OCI-M1 (cell line): ENCODE results near the gene TMEM59.
"Not testable (repeated sequence)": the region's sequence is repeated elsewhere in the genome, so short reads cannot be mapped to it uniquely, and the experiment has no call there.

ENCODE experiments used
- DNase-seq: peaks from one replicate; lab custom pipeline; 2025; lab: John Stamatoyannopoulos, UW

TMEM59 gene

DNA sequence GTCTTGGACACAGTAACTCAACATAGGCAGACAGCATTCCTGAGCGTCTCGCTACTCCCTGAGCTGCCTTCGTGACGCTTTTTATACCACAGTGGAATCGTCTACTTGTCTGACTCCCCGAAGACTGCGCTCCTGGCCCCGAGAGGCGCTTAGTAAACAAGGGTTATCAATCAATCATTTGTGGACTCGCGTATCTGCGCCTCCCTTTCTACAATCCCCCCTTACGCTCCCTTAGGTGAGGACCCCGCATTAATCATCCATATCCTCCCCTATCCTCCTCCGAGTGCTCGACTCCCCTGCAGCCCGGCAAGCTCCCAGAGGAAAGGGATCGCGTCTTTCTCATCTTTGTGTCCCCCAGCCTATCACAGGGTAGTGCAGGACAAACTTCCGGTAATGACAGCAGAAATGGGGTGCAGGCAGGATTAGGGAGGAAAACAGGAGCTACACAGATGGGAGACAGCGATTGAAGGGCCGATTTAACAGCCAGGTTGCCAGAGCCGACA is 522 bp downstream of the TMEM59 start:
- DNase-seq: peak; percentile 68

DNA sequence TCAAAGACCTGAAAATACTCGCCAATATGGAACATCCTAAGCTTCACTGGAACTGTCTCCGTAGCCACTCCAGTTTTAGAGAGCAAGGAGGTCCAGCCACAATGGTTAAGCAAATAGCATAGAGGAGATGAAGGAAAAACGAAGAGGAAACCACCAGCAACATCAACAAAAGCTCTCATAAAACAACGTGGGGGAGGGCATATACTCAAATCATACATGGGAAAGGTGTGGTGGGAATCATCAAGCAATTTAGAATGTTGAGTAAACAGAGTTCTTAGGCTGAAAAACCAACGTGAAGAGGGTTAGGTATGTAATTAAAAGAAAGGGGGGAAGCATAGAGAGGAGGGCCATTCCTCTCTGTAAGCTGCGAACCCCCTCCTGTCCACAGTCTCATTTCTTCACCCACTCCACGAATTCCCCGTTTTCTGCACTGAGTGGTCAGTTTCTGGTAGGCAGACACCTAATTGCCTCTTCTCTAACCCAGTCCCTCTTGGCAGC is 1.0 kb downstream of the TMEM59 start:
- peak; percentile 48 for DNase-seq

DNA sequence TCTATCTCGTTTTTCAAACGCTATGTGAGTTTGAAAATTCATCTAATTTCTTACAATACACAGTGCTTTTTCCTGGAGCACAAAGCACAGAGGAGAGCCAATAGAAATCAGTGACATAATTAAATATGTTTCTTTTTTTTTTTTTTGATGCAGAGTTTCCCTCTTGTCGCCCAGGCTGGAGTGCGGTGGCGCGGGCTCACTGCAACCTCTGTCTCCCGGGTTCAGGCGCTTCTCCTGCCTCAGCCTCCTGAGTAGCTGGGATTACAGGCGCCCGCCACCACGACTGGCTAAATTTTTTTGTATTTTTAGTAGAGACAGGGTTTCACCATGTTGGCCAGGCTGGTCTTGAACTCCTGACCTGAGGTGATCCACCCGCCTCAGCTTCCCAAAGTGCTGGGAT is 2.6 kb downstream of the TMEM59 start:
- DNase-seq: not testable (repeated sequence)

DNA sequence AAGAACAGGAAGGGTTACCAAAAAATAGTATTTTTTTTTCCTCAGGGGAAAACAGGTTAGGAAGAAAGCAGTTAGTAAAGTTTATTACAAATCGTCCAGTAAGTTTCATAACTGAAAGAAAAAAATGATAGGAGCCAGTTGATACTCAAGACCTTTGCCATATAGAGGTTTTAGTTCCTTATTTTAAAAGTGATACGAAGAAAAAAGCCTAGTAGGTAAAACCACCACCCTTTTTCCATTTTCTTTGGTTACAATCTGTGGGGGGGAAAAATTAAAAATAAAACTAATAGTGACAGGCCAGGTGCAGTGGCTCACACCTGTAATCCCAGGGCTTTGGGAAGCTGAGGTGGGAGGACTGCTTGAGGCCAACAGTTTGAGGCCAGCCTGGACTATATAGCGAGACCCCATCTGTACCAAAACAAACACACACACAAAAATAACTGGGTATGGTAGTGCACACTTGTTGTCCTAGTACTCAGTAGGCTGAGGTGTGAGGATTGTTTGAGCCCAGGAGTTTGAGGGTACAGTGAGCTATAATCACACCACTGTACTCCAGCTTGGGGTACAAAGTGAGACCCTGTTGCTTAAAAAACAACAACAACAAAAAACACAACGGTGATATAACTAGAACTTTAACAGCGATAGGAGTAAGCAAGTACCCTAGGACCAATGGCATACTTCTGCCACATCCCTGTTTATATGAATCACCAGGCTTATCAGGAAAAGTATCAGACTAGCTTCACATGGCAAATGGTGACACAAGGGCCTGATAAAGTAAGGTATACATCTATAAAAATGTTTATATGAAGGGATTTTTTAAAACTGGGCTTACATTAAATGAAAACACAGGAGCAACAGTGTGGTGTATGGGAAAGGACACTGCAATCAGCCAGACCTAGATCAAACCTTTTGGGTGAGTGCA is 5.4 kb downstream of the TMEM59 start:
- peak; percentile 49 for DNase-seq

DNA sequence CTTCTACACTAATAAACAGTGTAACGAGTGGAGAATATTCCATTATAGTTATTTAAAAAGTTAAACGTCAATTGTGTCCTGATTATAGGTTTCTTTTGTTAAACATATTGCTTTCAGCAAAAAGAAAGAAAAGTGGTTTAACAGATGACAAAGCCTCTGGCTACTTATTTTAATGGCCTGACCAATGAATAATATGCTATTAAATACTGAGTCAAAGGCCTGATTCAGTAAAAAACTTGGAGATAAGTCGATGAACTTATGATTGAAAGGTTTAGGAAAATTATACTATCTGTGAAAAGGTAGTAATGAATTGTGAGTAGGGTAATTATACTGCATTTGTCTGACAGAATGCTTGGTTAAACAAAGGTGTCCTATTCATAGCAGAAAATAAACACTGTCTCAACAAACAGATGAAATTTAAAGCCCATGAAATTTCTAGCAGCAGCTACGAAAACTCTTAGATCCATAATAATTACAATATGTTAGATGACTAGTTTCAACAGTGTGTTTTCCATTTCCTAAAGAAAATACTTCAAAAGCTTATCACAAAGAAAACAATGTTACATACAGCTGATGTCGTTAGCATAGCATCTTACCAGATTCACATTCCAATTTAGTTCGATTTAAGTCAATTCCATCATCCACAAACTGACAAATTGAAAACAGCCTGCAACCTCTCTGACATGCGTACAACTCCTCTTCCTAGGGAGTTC is 6.2 kb downstream of the TMEM59 start:
- DNase-seq: peak; percentile 49

DNA sequence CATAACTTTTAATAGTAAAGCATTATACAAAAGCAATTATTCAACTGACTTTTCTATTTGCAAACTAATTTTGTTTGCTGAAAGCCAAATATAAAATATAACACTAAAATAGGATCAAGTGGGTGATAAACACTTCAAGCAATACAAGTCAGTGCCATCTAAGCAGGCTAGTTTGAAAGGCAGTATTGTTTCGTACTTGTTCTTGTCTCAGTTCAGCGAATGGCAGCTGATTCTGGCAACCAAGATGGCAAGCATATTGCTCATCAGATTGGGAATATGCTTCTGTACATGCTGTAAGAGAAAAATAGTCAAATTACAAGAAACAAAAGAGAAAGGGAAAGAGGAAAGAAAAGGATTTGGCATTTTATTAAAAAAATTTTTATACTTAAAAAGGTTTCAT is 7.5 kb downstream of the TMEM59 start:
- no peak for DNase-seq

DNA sequence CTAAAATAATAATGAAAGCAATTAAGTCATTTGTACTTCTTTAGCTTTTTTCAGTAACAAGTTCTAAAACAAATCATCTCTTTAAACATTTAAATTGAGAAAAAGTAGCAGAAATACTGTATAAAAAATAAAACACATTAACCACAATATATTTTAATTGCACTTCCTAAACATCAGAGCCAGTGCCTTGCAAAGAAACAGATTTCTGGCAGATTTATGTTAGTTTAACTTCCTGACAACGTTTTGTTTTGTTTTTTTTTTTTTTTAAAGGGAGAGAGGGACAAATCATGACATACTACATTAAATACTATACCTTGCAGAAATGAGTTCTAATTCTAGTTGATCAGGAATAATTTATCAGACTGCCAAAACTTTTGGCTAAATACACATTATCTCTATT is 11.2 kb downstream of the TMEM59 start:
- DNase-seq: no peak

DNA sequence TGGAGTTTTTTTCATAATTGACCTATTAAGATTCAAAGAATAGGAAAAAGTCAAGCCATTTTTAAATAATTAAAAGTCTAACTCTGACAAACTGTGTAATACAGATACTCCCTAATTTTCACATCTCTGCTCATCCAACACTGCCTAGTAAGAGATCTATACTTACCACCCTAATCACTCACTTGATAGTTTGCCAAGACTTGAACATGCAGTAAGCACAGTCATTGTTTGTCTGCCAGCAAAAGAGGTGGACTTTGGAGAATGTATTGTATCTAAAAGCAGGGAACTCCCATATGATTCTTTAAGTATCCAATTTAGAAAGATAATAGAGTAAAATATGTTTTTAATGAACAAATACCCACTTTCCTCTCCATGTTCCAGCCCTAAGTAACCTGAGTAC is 15.5 kb downstream of the TMEM59 start:
- no peak for DNase-seq

DNA sequence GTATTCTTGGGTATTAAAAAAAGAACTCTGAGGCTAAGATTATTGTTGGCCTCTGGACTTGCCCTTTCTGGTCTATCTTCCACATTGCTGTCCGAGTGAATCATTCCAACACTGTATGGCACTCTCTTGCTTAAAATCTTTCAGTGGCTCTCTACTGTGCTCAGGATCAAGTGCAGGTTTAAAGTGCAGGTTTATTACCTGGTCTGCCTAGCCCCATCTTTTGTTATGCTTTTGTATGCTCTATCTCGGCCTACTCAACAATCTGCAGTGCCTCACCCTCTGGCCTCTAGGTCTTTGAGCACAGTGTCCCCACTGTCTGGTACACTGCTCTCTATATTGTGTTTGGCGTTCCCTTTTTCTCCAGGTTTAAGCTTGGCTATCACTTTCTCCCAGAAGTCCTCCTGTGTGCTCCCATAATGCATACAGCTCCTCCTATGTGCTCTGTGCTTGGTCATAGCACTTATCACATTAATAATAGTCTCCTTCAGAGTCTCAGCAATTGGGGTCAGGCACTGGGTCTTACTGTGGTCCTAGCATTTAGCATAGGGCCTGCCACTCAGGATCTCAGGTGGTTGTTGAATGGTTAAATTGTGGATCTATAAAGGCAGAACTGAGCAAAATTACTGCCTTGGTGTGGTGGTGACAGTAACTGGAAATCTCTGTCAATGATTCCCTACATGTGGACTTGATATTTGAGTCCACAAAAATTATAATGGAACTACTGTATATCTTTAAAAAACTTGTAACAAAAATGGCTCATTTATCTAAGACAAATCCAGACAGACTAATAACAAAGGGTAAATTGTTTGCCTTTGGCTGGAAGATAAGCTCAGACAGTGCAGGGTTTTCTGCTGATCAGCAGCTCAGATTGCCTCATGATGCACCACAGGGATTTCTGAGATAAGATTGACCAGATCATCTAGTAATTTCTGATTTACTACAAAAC is 24.4 kb downstream of the TMEM59 start:
- DNase-seq: no peak

DNA sequence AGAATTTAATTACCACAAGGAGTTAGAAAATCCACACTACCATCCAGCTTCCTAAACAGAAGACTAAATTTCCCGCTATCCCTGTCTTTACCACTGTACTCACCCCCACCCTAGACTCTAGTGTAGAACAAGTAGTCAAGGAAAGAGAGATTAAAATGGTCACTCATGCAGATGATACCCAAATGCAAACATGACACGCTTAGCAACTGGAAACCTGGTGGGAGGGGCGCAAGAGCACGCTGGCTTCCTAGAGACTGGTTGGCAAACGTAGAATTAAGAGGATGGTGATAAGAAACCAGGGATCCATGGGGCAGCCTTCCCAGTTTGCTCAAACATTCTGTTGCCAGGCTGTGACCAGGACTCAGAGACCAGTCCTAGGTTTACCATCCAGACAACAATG is 25.2 kb downstream of the TMEM59 start:
- no peak for DNase-seq

DNA sequence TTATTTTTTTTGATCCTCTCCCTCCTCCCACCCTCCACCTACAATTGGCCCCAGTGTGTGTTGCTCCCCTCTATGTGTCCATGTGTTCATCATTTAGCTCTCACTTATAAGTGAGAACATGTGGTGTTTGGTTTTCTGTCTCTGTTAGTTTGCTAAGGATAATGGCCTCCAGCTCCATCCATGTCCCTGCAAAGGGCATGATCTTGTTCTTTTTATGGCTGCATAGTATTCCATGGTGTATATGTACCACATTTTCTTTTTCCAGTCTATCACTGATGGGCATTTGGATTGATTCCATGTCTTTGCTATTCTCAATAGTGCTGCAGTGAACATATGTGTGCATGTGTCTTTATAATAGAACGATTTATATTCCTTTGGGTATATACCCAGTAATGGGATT is 28.2 kb downstream of the TMEM59 start:
- DNase-seq: not testable (repeated sequence)

DNA sequence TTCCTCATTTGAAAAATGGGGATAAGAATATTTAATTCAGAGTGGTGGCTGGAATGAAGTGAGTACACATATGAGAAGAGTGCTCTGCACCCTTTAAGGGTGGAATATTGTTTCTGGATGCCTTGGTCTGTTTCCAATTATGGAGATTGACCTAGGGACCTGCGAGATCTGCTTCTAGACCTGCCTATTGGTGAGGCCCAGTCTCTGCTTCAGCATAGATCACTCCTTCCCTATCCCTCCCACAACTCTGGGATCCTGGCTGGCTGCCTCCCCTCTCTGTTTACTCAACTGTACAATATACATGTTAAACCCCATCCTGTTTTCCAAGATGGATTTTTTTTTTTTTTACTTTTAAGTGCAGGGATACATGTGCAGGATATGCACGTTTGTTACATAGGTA is 28.6 kb downstream of the TMEM59 start:
- no peak for DNase-seq

DNA sequence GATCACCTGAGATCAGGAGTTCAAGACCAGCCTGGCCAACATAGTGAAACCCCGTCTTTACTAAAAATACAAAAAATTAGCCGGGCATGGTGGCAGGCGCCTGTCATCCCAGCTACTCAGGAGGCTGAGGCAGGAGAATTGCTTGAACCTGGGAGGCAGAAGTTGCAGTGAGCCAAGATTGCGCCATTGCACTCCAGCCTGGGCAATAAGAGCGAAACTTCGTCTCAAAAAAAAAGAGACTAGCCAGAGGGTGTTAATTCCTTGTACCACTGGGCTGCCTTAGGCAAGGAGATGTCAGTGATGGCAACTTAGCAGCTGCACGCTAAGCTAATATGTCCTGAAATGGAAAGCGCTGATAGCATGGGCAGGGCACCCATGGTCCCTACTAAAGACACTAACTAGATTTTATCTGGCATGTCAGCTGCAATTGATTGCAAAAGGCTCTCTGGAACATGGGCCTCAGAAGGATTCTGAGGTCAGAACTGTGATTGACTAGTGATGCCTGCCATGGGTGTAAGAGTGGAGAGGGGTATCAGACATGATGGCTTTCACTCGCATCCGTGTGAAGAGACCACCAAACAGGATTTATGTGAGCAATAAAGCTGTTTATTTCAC is 33.3 kb downstream of the TMEM59 start:
- not testable (repeated sequence) for DNase-seq

DNA sequence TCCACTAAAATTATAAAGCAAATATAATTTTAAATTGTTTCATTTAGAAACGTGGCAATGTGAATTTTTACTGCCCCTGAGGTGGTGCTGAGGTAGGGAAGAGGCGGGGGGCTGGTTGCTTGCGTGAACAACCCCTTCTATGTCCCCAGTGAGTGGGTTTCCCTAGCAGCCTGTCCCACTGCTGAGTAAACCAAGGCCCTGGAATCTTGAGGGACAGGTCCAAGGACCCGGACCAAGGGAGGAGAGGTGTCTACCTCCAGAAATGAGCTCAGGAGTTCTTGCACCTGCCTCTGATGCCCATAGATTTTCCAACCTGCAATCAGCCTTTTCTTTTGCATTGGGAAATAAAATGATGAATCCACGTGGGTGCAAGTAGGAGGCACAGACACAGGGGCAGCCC is 34.4 kb downstream of the TMEM59 start:
- no peak for DNase-seq

DNA sequence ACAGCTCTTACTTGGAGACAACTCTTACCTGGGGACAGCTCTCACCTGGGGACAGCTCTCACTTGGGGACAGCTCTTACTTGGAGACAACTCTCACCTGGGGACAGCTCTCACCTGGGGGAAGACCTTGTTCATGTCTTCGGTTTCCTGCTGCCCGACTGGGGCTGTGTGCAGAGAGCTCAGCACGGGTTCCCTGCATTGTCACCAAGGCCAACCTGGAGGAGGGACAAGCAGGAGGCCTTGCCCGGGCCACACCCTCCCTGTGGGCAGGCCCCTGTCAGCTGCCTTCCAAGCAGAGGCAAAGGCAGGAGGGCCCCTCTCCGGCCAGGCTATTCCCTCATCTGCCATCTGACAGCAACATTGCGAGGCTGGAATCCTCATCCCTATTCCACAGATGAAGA is 35.0 kb downstream of the TMEM59 start, which contains the start of gene LDLRAD1:
LDLRAD1 (minus strand) TSS at position 208 of the 400 bp plus-strand sequence; CDS start at position 134, 74 bp downstream.
- DNase-seq: no peak

DNA sequence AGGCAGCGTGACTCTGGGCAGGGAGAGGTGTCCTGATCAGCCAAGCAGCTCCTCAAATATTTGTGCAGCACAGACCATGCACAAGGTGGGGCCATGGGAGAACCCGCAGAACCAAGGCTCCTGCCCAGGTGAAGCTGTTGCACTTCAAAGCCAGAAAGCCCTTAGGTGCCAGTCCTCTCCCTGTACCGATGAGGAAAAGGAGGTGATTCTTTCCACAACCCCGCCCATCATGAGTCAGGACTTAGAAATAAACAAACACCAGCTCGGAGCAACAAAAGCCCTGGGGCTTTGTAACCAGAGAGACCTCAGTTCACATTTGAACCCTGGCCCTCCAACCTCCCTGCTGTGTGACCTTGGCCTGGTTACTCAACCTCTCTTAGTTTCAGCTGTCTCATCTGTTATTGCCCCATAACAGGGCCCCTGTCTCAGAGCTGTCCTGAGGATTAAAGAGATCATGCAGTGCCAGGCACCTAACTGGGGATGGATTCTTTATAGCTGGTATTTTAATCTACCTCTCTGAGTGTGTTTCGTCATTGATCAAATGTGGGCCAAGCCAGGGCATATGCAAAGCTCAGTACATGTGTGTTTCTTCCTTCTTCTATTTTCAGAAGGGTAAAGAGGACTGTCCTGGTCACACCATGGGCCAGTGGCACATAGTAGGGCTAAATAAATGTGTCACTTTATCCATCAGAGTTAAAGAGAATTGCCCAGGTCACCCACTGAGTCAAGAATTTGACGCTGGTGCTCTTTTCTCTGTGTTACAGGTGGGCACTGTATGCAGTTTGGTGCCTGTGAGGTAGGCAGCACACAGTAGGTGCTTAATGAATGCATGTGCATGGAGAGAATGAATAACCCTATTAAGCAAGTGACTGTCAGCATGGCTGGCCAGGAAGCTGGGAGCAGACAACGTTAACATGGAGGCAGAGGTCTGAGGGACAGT is 36.4 kb downstream of the TMEM59 start:
- no peak for DNase-seq

DNA sequence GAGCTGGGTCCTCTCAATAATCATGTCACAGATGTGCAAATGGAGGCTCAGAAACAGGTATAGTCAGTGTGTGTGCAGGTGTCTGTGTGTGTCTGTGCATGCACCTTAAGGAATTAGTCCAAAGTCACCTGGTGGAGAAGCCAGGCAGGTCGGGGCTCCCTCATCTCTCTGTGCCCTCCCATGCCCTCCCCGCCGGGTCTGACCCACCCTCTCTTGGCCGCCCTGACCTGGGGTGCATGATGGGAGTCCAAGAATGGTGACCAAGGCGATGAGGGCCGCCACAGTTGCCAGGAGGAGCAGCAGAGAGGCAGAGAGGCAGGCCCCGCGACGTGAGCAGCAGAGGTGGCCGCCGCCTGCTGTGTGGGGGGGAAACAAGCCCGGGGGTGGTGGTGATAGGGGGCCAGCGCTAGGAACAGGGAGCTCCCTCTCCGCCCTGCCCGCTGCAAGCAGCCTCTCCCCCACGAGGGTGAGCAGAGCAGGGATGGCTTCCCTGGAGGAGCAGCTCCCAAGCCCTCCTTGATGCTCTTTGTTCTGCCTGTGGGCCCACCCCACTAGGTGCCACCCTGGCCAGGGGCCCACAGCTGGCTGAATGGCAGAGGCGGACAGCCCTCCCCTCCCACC is 38.9 kb downstream of the TMEM59 start:
- no peak for DNase-seq

DNA sequence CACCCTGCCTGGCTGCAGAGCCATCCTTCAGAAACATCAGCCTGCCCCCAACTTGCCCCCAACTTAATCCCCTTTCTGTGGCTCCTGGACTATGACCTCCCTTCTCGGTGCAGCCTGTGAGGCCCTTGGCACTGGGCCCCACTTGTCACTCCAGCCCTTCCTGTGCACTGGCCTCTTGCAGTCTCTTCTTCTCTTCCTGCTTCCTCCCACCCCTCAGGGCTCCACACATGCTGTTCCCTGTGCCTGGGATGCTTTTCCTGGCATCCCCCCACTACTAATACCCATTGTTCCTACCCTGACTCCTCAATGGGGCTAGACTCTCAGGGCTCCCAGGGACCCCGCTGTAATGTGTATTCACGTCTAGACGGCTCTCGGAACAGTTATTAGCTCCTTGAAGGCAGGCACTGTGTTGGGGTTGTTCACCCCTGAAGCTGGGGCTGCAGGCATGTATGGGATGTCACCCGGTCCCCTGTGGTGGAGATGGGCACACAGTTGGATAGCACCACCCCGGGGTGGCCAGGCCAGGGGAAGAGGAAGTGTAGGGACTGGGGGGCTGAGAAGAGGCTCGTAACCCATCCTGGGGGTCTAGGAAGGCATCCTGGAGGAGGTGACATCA is 39.5 kb downstream of the TMEM59 start:
- DNase-seq: no peak

DNA sequence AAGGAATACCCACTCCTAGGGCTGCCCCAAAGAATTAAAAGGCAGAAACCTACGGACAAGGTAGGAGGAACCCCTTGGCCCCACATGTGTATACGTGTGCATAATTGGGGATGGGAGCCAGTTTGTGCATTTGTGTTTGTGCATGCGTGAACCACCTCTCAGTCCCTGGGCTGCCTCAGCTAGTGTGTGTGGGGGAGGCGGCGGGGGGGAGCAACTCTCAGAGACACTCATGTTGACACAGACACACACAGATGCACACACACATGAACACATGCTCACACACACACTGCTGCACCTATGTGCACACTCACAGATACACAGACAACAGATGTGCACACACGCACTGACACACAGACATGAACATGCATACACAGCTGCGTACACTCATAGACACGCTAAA is 40.1 kb downstream of the TMEM59 start:
- DNase-seq: no peak
